K562 (cell line): ENCODE data around the gene ELOVL1. TPM values are rescaled to one million over a fixed set of nuclear protein-coding genes. Genes with fewer than 3 reads are reported as not detected.
A peak's percentile ranks its signal among the peaks of the same experiment; 100 is the strongest.

ENCODE experiments used
- CBX1 ChIP-seq: sonication (generic); IDR thresholded peaks from 2 replicates; pipeline ENCODE4 v1.6.1; 2016; ENCODE audit warnings: antibody characterized with exemption, low read depth, mild to moderate bottlenecking
- CCNT2 ChIP-seq: IDR thresholded peaks from 2 replicates; pipeline ENCODE4 v1.6.1; 2011; ENCODE audit warnings: borderline replicate concordance, low read depth, mild to moderate bottlenecking, moderate library complexity, mixed read lengths, low read length; ENCODE audit not compliant: insufficient read length; ENCODE audit errors: extremely low read depth
- CEBPG ChIP-seq, 3 experiments: fragments of 200-800 bp in 1 of 3; sonication (Bioruptor generic) in 1 of 3; sonication (generic) in 1 of 3; formaldehyde crosslinking in 1 of 3; IDR thresholded peaks in 2 of 3; conservative IDR thresholded peaks in 1 of 3; 2 replicates each; pipeline versions ENCODE4 v1.6.1 to v1.8.0; 2016 to 2022; ENCODE audit warnings: missing compliant biosample characterization in 2 of 3, missing genetic modification characterization in 2 of 3, mild to moderate bottlenecking in 1 of 3, missing genetic modification reagents in 1 of 3
- CHD2 ChIP-seq: IDR thresholded peaks from 2 replicates; pipeline ENCODE4 v1.6.1; 2011; ENCODE audit warnings: low read depth, low read length
- HDAC1 ChIP-seq, 2 experiments: fragments of 450-650 bp; IDR thresholded peaks; 2 replicates each; pipeline ENCODE4 v1.6.1; 2016 to 2017; ENCODE audit warnings: inconsistent platforms in 1 of 2, mild to moderate bottlenecking in 1 of 2, moderate library complexity in 1 of 2
- JUND ChIP-seq, 2 experiments: IDR thresholded peaks; 2 replicates in 1 of 2; 3 replicates in 1 of 2; pipeline ENCODE4 v1.6.1; 2011; ENCODE audit warnings: borderline replicate concordance in 2 of 2, low read depth in 2 of 2, low read length in 2 of 2, improper control_type of control experiment in 1 of 2, missing biosample characterization in 1 of 2, missing genetic modification characterization in 1 of 2, missing genetic modification reagents in 1 of 2
- MBD2 ChIP-seq: sonication (generic); IDR thresholded peaks from 2 replicates; pipeline ENCODE4 v1.6.1; 2016; ENCODE audit warnings: low read depth, borderline replicate concordance
- MIER1 ChIP-seq: fragments of 450-650 bp; IDR thresholded peaks from 2 replicates; pipeline ENCODE4 v1.6.1; 2016; ENCODE audit warnings: antibody characterized with exemption, mild to moderate bottlenecking, low read depth
- MTA3 ChIP-seq: fragments of 450-650 bp; formaldehyde crosslinking; IDR thresholded peaks from 2 replicates; pipeline ENCODE4 v1.6.1; 2017; ENCODE audit warnings: mild to moderate bottlenecking, borderline replicate concordance
- SAP30 ChIP-seq: fragments of 200-600 bp; sonication (generic); IDR thresholded peaks from 2 replicates; pipeline ENCODE4 v1.6.1; 2012; ENCODE audit warnings: borderline replicate concordance, low read depth, mild to moderate bottlenecking, moderate library complexity, low read length, control low read depth, inconsistent platforms; ENCODE audit not compliant: insufficient read depth, poor library complexity, severe bottlenecking
- TOE1 ChIP-seq, 2 experiments: fragments of 450-650 bp in 1 of 2; sonication (generic) in 1 of 2; formaldehyde crosslinking in 1 of 2; IDR thresholded peaks; 2 replicates each; pipeline versions ENCODE4 v1.7.1 to v1.8.0; 2016 to 2022; ENCODE audit warnings: borderline replicate concordance in 2 of 2, mild to moderate bottlenecking in 2 of 2, antibody characterized with exemption in 1 of 2, inconsistent platforms in 1 of 2, low read depth in 1 of 2, missing genetic modification reagents in 1 of 2, moderate library complexity in 1 of 2
- TRIM24 ChIP-seq, 2 experiments: fragments of 450-650 bp; IDR thresholded peaks; 2 replicates each; pipeline ENCODE4 v1.6.1; 2016
- ZC3H11A ChIP-seq: IDR thresholded peaks from 2 replicates; pipeline ENCODE4 v1.6.1; 2012; ENCODE audit warnings: low read depth, low read length, improper control_type of control experiment
- ZKSCAN8 ChIP-seq: fragments of 200-800 bp; sonication (Bioruptor generic); IDR thresholded peaks from 2 replicates; pipeline ENCODE4 v1.6.1; 2016; ENCODE audit warnings: missing genetic modification characterization, missing compliant biosample characterization
- polyA plus RNA-seq, 8 experiments: library from polyadenylated mRNA; depleted of rRNA in 4 of 8; stranded (reverse) in 5 of 8; unstranded in 3 of 8; fragments of >200 nt; fragmentation: Nextera tagmentation in 2 of 8; fragmentation: Illumina TruSeq in 1 of 8; extraction: Ambion mirVana in 2 of 8; extraction: Trizol in 1 of 8; gene quantifications; 2 replicates each; pipeline versions ENCODE4 v1.2.1 to v1.2.3, GENCODE V29; 2011 to 2014; ENCODE audit warnings: inconsistent platforms in 1 of 8, missing spikeins in 1 of 8
- total RNA-seq, 7 experiments: library from RNA; depleted of rRNA in 6 of 7; stranded (reverse); fragments of >200 nt in 6 of 7; fragmentation: Illumina TruSeq in 2 of 7; extraction: Trizol in 2 of 7; gene quantifications; 2 replicates each; pipeline versions ENCODE4 v1.2.1 to v1.2.3, GENCODE V29; 2011 to 2021; ENCODE audit warnings: low replicate concordance in 1 of 7
- TF ChIP-seq, protein P1 (sequence below): fragments of 450-650 bp; IDR thresholded peaks from 2 replicates; pipeline ENCODE4 v1.6.1; 2018; ENCODE audit not compliant: partially characterized antibody
- TF ChIP-seq, protein P2 (sequence below): fragments of 450-650 bp; IDR thresholded peaks from 2 replicates; pipeline ENCODE4 v1.7.1; 2018; ENCODE audit warnings: mild to moderate bottlenecking, low read depth; ENCODE audit not compliant: partially characterized antibody
- TF ChIP-seq, protein P3 (sequence below): sonication (generic); formaldehyde crosslinking; IDR thresholded peaks from 2 replicates; pipeline ENCODE4 v1.9.0; 2022; ENCODE audit warnings: mild to moderate bottlenecking, missing genetic modification reagents

Gene ELOVL1
- total and polyA plus RNA-seq, 9 of the 15 experiments (the other 6 are each of a cell fraction or from before 2014, with no cell fraction given) = 51.0 to 157 (median 70.3) TPM

DNA sequence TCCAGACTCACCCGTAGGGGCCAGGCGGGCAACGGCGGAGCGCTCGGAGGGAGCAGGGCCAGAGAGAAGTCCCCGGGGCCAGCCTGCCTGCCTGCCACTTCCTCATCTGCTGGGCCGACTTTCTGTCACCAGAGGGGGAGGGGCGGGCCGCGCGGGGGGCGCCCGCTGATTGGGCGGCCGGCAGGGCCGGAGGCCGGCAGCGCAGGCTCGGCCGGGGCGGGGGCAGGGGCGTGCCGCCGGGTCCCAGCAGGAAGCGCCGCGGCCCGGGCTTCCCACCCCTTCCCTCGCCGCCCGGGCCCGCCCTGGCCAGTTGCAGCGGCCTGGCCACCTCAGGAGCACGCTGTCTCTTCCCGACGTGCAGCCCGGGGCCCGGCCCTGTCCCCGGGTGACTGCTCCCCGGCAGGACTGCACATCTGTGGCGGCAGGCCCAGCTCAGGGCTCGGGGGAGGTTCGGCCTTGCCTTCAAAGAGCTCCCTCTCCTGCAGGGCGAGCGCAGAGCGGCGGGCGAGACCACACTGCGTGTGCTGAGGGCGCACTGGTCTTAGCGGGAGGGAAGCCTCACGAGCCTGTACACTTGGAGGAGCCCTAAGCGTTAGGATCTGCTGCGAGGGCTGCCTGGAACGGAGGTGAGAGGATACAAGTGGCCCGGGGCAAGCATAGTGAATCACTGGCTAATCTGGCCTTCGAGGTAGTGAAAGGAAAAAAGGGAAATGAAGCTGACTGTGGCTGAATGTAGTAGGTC lies at the start of gene ELOVL1 (continued):
- TF ChIP-seq TOE1 (IDR thresholded peaks at IDR 0.05; ENCODE audit: borderline replicate concordance) (peak; percentile 73), TOE1 (CRISPR knock-in tag; IDR thresholded peaks at IDR 0.05; ENCODE audit: borderline replicate concordance, low read depth) (0 out of 2 replicates have a peak, but pooled peaks have one; percentile 75), CHD2 (peak; percentile 43; the same call in 1 of the 2 replicates), HDAC1 (IDR thresholded peaks at IDR 0.05) (peak in 1 of 2 experiments; percentile 90; a peak in 2 of 4 replicates), SAP30 (peak; percentile 84), JUND (IDR thresholded peaks at IDR 0.05; ENCODE audit: borderline replicate concordance, low read depth, low read length) (peak; percentile 49; the same call in 1 of the 2 replicates), JUND (tag; IDR thresholded peaks at IDR 0.05; ENCODE audit: borderline replicate concordance, low read depth, low read length) (peak; percentile 54; the same call in 1 of the 3 replicates), MTA3 (peak; percentile 86; the same call in 1 of the 2 replicates), MBD2 (no peak; the same call in 1 of the 2 replicates), CBX1 (peak; percentile 78; the same call in 1 of the 2 replicates), CEBPG (CRISPR knock-in tag; IDR thresholded peaks at IDR 0.05) (0 out of 2 replicates have a peak, but pooled peaks have one; percentile 8), CEBPG (tag; conservative IDR thresholded peaks at IDR 0.05 in 1 of 2, IDR thresholded peaks at IDR 0.05 in 1 of 2) (no peak), MIER1 (no peak), TRIM24 (IDR thresholded peaks at IDR 0.05) (peak in 1 of 2 experiments; percentile 76; a peak in 2 of 4 replicates), ZC3H11A (no peak), CCNT2 (peak; percentile 87), ZKSCAN8 (CRISPR knock-in tag) (no peak)
- TF ChIP-seq, protein P1, sequence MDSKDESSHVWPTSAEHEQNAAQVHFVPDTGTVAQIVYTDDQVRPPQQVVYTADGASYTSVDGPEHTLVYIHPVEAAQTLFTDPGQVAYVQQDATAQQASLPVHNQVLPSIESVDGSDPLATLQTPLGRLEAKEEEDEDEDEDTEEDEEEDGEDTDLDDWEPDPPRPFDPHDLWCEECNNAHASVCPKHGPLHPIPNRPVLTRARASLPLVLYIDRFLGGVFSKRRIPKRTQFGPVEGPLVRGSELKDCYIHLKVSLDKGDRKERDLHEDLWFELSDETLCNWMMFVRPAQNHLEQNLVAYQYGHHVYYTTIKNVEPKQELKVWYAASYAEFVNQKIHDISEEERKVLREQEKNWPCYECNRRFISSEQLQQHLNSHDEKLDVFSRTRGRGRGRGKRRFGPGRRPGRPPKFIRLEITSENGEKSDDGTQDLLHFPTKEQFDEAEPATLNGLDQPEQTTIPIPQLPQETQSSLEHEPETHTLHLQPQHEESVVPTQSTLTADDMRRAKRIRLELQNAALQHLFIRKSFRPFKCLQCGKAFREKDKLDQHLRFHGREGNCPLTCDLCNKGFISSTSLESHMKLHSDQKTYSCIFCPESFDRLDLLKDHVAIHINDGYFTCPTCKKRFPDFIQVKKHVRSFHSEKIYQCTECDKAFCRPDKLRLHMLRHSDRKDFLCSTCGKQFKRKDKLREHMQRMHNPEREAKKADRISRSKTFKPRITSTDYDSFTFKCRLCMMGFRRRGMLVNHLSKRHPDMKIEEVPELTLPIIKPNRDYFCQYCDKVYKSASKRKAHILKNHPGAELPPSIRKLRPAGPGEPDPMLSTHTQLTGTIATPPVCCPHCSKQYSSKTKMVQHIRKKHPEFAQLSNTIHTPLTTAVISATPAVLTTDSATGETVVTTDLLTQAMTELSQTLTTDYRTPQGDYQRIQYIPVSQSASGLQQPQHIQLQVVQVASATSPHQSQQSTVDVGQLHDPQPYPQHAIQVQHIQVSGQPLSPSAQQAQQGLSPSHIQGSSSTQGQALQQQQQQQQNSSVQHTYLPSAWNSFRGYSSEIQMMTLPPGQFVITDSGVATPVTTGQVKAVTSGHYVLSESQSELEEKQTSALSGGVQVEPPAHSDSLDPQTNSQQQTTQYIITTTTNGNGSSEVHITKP = peak; percentile 97
- TF ChIP-seq, protein P2, sequence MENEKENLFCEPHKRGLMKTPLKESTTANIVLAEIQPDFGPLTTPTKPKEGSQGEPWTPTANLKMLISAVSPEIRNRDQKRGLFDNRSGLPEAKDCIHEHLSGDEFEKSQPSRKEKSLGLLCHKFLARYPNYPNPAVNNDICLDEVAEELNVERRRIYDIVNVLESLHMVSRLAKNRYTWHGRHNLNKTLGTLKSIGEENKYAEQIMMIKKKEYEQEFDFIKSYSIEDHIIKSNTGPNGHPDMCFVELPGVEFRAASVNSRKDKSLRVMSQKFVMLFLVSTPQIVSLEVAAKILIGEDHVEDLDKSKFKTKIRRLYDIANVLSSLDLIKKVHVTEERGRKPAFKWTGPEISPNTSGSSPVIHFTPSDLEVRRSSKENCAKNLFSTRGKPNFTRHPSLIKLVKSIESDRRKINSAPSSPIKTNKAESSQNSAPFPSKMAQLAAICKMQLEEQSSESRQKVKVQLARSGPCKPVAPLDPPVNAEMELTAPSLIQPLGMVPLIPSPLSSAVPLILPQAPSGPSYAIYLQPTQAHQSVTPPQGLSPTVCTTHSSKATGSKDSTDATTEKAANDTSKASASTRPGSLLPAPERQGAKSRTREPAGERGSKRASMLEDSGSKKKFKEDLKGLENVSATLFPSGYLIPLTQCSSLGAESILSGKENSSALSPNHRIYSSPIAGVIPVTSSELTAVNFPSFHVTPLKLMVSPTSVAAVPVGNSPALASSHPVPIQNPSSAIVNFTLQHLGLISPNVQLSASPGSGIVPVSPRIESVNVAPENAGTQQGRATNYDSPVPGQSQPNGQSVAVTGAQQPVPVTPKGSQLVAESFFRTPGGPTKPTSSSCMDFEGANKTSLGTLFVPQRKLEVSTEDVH = peak; percentile 38
- TF ChIP-seq, protein P3, sequence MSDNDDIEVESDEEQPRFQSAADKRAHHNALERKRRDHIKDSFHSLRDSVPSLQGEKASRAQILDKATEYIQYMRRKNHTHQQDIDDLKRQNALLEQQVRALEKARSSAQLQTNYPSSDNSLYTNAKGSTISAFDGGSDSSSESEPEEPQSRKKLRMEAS (CRISPR knock-in tag) = peak; percentile 93
